Testis (tissue), 2 donors: ENCODE data around the gene SUFU.

Experiments used
- CTCF ChIP-seq, 3 experiments: fragments of 450-650 bp in 2 of 3; fragments of 200-600 bp in 1 of 3; sonication (generic) in 1 of 3; IDR thresholded peaks; one replicate each; pipeline ENCODE4 v1.5.1; 2016 to 2019; ENCODE audit warnings: antibody characterized with exemption in 3 of 3, mild to moderate bottlenecking in 2 of 3, moderate library complexity in 1 of 3
- POLR2A ChIP-seq: fragments of 450-650 bp; IDR thresholded peaks from one replicate; pipeline ENCODE4 v1.6.1; 2017; ENCODE audit warnings: antibody characterized with exemption, mild to moderate bottlenecking, moderate library complexity

GRCh38 chr10:102644066-102644645 is 140.4 kb downstream of the SUFU start, which contains the start of gene TRIM8:
- TF ChIP-seq CTCF (IDR thresholded peaks at IDR 0.05) (no peak), POLR2A (no peak)
